Cerebellar nuclear complex (tissue), 1 donor: ENCODE data around the gene CRTAP.
"Not testable (repeated sequence)": the region's sequence is repeated elsewhere in the genome, so short reads cannot be mapped to it uniquely, and the experiment has no call there.

Experiments
- DNase-seq, 2 experiments: peaks; one replicate each; lab custom pipeline; 2025; lab: John Stamatoyannopoulos, UW

CRTAP gene

GRCh38 chr3:33174711-33175414, 61.0 kb downstream of the CRTAP start:
- no peak for DNase-seq

GRCh38 chr3:33179132-33179531, 65.3 kb downstream of the CRTAP start:
- no peak for DNase-seq

GRCh38 chr3:33181229-33181628, 67.4 kb downstream of the CRTAP start:
- no peak for DNase-seq

- not testable (repeated sequence) for DNase-seq
These were observed 67.8 kb downstream of the CRTAP start for GRCh38 chr3:33181641-33182040.

- DNase-seq = no peak
These were observed 71.0 kb downstream of the CRTAP start for GRCh38 chr3:33184863-33185262.

GRCh38 chr3:33186524-33187367, 72.9 kb downstream of the CRTAP start:
- DNase-seq = no peak

GRCh38 chr3:33187368-33187634, 73.5 kb downstream of the CRTAP start:
- DNase-seq = no peak

GRCh38 chr3:33194303-33194702, 80.5 kb downstream of the CRTAP start:
- DNase-seq = no peak

GRCh38 chr3:33196538-33196937, 82.7 kb downstream of the CRTAP start:
- no peak for DNase-seq
